WERI-Rb-1 (cell line): ENCODE results near the gene PCP2.

Experiments used
- DNase-seq: peaks from one replicate; pipeline ENCODE4 v3.0.0-alpha.2; 2020
- H3K27ac ChIP-seq: fragments of 250-450 bp; sonication (Bioruptor Pico); 2 replicates; pipeline ENCODE4 v1.5.1; 2020; ENCODE audit warnings: mild to moderate bottlenecking, moderate library complexity
- H3K27me3 ChIP-seq: fragments of 250-450 bp; sonication (Bioruptor Pico); 2 replicates; pipeline ENCODE4 v1.5.1; 2021; ENCODE audit warnings: mild to moderate bottlenecking, low read depth, moderate library complexity; ENCODE audit not compliant: insufficient read depth, severe bottlenecking
- H3K36me3 ChIP-seq: fragments of 250-450 bp; sonication (Bioruptor Pico); 2 replicates; pipeline ENCODE4 v1.5.1; 2020; ENCODE audit warnings: mild to moderate bottlenecking, moderate library complexity
- H3K4me3 ChIP-seq: 2 replicates; pipeline ENCODE4 v1.5.1; 2011; ENCODE audit warnings: low read depth, mild to moderate bottlenecking, control low read depth, low read length
- H3K9me3 ChIP-seq: fragments of 250-450 bp; sonication (Bioruptor Pico); 2 replicates; pipeline ENCODE4 v1.5.1; 2021; ENCODE audit warnings: mild to moderate bottlenecking, moderate library complexity; ENCODE audit not compliant: severe bottlenecking
- TF ChIP-seq, protein P1 (sequence below): IDR thresholded peaks from 2 replicates; pipeline ENCODE4 v1.5.1; 2011; ENCODE audit warnings: low read depth, mild to moderate bottlenecking, control low read depth, inconsistent platforms, low read length

Gene PCP2

DNA sequence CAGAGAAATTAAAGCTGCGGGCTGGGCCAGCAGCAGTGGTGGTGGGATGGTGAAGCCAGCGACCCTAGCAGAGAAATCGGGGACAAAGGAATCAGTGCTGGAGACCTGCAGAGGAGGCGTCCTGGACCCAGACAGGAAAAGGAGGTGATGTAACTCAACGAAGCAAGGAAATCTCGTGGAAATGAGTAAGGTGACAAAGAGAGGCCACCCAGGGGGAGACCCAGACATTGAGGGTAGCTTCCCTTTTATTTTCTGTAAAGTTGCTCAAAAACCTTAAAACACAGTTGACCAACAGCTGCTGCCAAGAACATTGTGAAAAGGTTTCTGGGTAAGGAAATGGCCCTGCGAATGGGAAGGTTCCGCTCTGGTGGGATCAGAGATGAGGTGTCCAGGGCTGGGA lies 22.1 kb upstream of the PCP2 start:
- Histone ChIP-seq H3K27ac (no peak overlapping the region), H3K9me3 (no peaks in the 10 kb centered on the region), H3K36me3 (no peaks in the 10 kb centered on the region), H3K27me3 (no peaks in the 10 kb centered on the region), H3K4me3 (no peak overlapping the region)
- no peak for DNase-seq
- TF ChIP-seq, protein P1, sequence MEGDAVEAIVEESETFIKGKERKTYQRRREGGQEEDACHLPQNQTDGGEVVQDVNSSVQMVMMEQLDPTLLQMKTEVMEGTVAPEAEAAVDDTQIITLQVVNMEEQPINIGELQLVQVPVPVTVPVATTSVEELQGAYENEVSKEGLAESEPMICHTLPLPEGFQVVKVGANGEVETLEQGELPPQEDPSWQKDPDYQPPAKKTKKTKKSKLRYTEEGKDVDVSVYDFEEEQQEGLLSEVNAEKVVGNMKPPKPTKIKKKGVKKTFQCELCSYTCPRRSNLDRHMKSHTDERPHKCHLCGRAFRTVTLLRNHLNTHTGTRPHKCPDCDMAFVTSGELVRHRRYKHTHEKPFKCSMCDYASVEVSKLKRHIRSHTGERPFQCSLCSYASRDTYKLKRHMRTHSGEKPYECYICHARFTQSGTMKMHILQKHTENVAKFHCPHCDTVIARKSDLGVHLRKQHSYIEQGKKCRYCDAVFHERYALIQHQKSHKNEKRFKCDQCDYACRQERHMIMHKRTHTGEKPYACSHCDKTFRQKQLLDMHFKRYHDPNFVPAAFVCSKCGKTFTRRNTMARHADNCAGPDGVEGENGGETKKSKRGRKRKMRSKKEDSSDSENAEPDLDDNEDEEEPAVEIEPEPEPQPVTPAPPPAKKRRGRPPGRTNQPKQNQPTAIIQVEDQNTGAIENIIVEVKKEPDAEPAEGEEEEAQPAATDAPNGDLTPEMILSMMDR: no peak

DNA sequence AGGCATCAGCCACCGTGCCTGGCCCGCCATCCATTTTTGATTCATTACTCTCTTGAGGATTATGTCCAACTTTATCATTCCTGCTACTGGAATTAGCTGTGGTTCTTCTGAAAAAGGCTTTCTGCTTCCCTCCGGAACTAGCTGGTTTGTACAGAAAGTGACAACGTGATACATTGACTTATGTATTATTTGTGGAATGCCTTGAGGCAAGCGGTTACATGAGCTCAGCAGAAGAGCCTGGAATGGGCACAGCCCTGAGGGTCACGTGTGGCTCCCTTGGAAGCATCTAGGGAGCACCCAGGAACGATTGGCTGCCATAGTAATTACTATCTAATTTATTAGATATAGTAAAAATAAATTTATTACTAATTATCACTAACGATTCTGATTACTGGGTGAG lies 20.9 kb upstream of the PCP2 start:
- DNase-seq: no peak
- Histone ChIP-seq H3K27me3 (no peaks in the 10 kb centered on the region), H3K4me3 (no peak overlapping the region), H3K27ac (no peak overlapping the region), H3K9me3 (no peaks in the 10 kb centered on the region), H3K36me3 (no peaks in the 10 kb centered on the region)
- TF ChIP-seq, protein P1: no peak

GRCh38 chr19:7652061-7652641 lies 18.6 kb upstream of the PCP2 start:
- no peaks in the 10 kb centered on the region for H3K9me3 ChIP-seq
- peak overlapping the region; percentile 26 for H3K4me3 ChIP-seq
- H3K27ac ChIP-seq: peak overlapping the region; percentile 73
- H3K36me3 ChIP-seq: no peaks in the 10 kb centered on the region
- DNase-seq: peak; percentile 82
- TF ChIP-seq, protein P1: peak; percentile 84
- no peaks in the 10 kb centered on the region for H3K27me3 ChIP-seq

DNA sequence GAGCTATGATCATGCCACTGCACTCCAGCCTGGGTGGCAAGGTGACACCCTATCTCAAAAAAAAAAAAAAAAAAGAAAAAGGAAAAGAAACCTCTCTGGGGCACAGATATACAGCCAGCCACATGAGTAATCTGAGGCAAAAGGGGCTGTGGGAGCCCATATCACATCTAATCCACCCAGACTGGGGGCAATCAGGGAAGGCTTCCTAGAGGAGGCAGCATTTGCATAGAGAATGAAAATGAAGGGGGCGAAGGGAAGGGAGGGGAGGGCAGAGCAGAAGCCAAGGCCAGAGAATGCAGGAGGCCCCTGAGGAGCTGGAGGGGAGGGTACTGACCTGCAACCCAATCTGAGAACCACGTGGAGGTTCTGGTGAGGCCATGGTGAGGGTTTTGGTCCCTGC lies 16.6 kb upstream of the PCP2 start:
- Histone ChIP-seq H3K27ac (no peak overlapping the region), H3K27me3 (no peaks in the 10 kb centered on the region), H3K36me3 (no peaks in the 10 kb centered on the region), H3K9me3 (no peaks in the 10 kb centered on the region), H3K4me3 (no peak overlapping the region)
- DNase-seq: no peak
- TF ChIP-seq, protein P1: no peak

- Histone ChIP-seq H3K9me3 (no peaks in the 10 kb centered on the region), H3K36me3 (no peaks in the 10 kb centered on the region), H3K27ac (no peak overlapping the region), H3K4me3 (no peak overlapping the region), H3K27me3 (no peaks in the 10 kb centered on the region)
- no peak for DNase-seq
- TF ChIP-seq, protein P1: no peak
Observed at GRCh38 chr19:7648265-7649014, 14.9 kb upstream of the PCP2 start.

DNA sequence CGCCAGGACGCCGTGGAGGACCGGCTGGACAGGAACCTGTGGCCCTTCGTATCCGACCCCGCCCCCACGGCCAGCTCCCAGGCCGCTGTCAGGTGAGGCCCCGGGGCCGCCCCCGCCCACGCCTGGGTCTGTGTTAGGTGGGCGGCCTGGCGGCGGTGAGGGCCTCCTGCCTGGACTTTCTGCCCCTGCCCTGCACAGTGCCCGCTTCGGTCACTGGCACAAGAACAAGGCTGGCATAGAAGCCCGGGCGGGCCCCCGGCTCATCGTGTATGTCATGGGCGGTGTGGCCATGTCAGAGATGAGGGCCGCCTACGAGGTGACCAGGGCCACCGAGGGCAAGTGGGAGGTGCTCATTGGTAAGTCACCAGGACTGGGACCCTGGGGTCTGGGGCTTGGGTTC lies 13.6 kb upstream of the PCP2 start:
- TF ChIP-seq, protein P1: no peak
- Histone ChIP-seq H3K27me3 (no peaks in the 10 kb centered on the region), H3K4me3 (no peak overlapping the region), H3K27ac (no peak overlapping the region), H3K36me3 (no peaks in the 10 kb centered on the region), H3K9me3 (no peaks in the 10 kb centered on the region)
- no peak for DNase-seq
